IgD-negative memory B cell (primary cell): Measurements from ENCODE around the gene PHF12. TPM values are rescaled to one million over a fixed set of nuclear protein-coding genes. Genes with fewer than 3 reads are reported as not detected.
"Not testable (repeated sequence)": the region's sequence is repeated elsewhere in the genome, so short reads cannot be mapped to it uniquely, and the experiment has no call there.

Source experiments
- H3K27ac Mint-ChIP-seq, 3 donors: one replicate each; pipeline ENCODE4 v1.8.0; 2020 to 2022; ENCODE audit warnings: mild to moderate bottlenecking in 3 of 3, mixed read lengths in 3 of 3, moderate library complexity in 1 of 3
- H3K27me3 Mint-ChIP-seq: one replicate; pipeline ENCODE4 v1.8.0; 2021; ENCODE audit warnings: mixed read lengths
- H3K36me3 Mint-ChIP-seq: one replicate; pipeline ENCODE4 v1.8.0; 2020; ENCODE audit warnings: mild to moderate bottlenecking, mixed read lengths
- H3K4me1 Mint-ChIP-seq, 3 donors: one replicate each; pipeline ENCODE4 v1.8.0; 2020 to 2022; ENCODE audit warnings: mixed read lengths in 3 of 3, mild to moderate bottlenecking in 1 of 3
- H3K4me3 Mint-ChIP-seq, 4 donors: one replicate each; pipeline ENCODE4 v1.8.0; 2020 to 2022; ENCODE audit warnings: mild to moderate bottlenecking in 4 of 4, mixed read lengths in 4 of 4, moderate library complexity in 3 of 4
- H3K9me3 Mint-ChIP-seq, 3 donors: one replicate each; pipeline ENCODE4 v1.8.0; 2020 to 2021; ENCODE audit warnings: mixed read lengths in 3 of 3, mild to moderate bottlenecking in 1 of 3
- polyA plus RNA-seq: library from polyadenylated mRNA; unstranded; fragments of 300-500 nt; fragmentation: Illumina TruSeq; gene quantifications from one replicate; pipeline ENCODE4 v1.2.3, GENCODE V29; 2021

PHF12 gene
- polyA plus RNA-seq, 1 donor from 2014 or later, result 11.6 TPM

DNA sequence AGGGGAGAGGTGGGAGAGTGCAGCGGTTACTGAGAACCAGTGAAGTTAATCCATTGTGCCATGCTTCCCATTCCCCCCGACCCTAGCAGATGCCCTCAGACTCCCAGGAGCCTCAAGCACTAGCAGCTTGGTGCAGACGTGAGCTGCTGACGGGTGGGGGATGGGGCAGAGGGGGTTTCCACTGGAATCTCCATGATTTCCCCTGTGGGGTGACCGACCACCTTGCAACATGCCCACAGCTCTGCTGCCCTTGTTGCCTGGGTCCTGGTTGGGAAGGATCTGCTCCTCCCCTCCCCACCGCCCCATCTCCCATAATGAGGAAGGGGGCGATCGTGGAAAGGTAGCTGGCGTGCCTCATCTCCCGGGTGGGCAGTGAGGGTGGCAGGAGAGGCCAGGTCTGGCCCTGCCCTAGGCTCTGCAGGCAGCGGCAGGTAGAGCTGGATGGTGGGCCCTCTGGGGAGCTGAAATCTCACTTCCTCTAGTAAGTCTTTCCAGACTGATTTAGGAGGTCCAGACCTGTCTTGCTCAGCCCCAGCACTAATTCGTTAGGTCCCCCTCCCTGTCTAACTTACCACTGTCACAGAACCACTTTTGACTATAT lies 63.3 kb downstream of the PHF12 start:
- peak overlapping the region in 3 of 4 donors; percentile 18 to 73 (median 60) for H3K4me3 Mint-ChIP-seq
- no peaks in the 10 kb centered on the region for H3K9me3 Mint-ChIP-seq
- peaks cover 37 to 40% (median 39%) of the 10 kb centered on the region in 3 donors for H3K4me1 Mint-ChIP-seq
- H3K36me3 Mint-ChIP-seq, result peaks cover 4% of the 10 kb centered on the region
- no peaks in the 10 kb centered on the region for H3K27me3 Mint-ChIP-seq
- H3K27ac Mint-ChIP-seq, result peak overlapping the region; percentile 14 to 54 (median 29)

- Mint-ChIP-seq H3K27ac (peak overlapping the region in 1 of 3 donors; percentile 43), H3K4me3 (no peak overlapping the region), H3K36me3 (no peaks in the 10 kb centered on the region), H3K9me3 (no peaks in the 10 kb centered on the region), H3K27me3 (no peaks in the 10 kb centered on the region), H3K4me1 (peaks cover 25 to 27% (median 25%) of the 10 kb centered on the region in 3 donors)
Observed at GRCh38 chr17:28885951-28886350, 65.4 kb downstream of the PHF12 start.

GRCh38 chr17:28885363-28885762 lies 66.0 kb downstream of the PHF12 start:
- Mint-ChIP-seq H3K4me1 (peaks cover 21 to 27% (median 24%) of the 10 kb centered on the region in 3 donors), H3K27ac (peak overlapping the region in 2 of 3 donors; percentile 59 to 84), H3K9me3 (no peaks in the 10 kb centered on the region), H3K4me3 (no peak overlapping the region), H3K27me3 (no peaks in the 10 kb centered on the region), H3K36me3 (no peaks in the 10 kb centered on the region)

DNA sequence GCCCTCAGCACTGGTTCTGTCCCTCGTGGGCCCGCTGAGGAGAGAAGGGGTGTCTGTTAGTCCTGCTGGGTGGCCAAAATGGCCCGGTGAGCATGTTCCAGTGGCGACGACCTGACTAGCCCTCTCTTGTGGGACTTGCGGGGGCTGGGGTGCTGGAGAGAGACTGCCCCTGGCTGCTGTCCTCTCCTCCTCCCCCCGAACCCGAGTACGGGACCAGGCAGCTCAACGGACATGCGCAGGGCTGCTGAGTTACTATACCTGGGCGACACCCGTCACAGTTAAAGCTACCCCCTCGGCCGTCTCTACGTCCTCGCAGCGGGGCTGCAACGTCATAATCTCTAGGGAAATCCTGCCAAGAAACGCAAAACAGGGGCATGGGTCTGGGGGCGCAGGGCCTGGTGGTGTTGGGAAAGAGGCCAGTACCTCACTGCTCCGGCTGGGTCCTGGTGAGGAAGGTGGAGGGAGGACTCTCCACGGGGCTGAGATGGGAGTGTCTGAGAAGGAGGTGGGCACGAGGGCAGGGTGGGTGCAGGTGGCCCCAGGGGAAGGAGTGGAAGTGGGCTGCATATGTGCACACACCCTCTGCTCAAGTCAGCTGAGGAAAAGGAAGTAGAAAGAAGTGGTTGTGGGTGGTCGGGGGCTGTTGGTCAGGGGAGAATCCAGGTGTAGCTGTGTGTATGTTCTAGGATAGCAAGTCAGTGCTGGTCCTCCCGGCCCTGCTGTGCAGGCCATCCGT lies 67.2 kb downstream of the PHF12 start:
- H3K9me3 Mint-ChIP-seq, result no peaks in the 10 kb centered on the region
- H3K36me3 Mint-ChIP-seq, result no peaks in the 10 kb centered on the region
- peaks cover 18 to 25% (median 20%) of the 10 kb centered on the region in 3 donors for H3K4me1 Mint-ChIP-seq
- H3K4me3 Mint-ChIP-seq, result no peak overlapping the region
- H3K27me3 Mint-ChIP-seq, result no peaks in the 10 kb centered on the region
- no peak overlapping the region for H3K27ac Mint-ChIP-seq

DNA sequence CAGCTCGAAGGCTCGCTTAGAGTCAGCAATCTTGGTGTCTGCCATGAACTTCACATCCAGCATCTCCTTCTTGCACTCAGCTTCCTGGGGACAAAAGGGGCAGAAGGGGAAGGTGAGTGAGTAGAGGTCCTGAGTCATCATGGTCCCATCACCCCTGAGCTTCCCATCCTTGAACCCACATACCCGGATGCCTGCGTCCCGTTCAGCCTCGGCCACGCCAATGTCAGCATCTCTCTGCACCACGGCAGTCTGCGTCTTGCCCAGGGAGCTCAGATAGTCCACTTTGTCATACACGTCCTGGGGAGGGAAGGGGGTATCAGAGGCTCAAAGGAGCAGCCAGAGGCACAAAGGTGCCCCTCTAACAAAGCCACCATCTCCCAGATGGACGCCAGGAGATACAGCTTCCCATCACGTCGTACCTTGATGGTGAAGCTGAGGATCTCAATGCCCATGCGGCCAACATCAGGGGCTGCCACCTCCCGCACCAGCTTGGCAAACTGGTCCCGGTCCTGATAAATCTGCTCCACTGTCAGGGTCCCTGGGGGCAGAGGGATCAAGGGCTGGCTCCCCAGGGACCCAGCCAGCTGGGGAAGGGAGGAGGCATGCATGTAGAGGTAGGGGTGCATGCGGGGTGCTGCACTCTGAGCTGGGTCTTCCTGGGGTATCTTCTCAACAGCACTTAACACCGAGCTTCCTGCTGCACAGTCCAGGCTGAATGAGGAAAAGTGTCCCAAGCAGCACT lies 69.0 kb downstream of the PHF12 start:
- H3K27ac Mint-ChIP-seq, result no peak overlapping the region
- peaks cover 3 to 16% (median 7%) of the 10 kb centered on the region in 3 donors for H3K4me1 Mint-ChIP-seq
- H3K4me3 Mint-ChIP-seq, result no peak overlapping the region
- no peaks in the 10 kb centered on the region for H3K9me3 Mint-ChIP-seq
- no peaks in the 10 kb centered on the region for H3K27me3 Mint-ChIP-seq
- peaks cover 2% of the 10 kb centered on the region for H3K36me3 Mint-ChIP-seq

DNA sequence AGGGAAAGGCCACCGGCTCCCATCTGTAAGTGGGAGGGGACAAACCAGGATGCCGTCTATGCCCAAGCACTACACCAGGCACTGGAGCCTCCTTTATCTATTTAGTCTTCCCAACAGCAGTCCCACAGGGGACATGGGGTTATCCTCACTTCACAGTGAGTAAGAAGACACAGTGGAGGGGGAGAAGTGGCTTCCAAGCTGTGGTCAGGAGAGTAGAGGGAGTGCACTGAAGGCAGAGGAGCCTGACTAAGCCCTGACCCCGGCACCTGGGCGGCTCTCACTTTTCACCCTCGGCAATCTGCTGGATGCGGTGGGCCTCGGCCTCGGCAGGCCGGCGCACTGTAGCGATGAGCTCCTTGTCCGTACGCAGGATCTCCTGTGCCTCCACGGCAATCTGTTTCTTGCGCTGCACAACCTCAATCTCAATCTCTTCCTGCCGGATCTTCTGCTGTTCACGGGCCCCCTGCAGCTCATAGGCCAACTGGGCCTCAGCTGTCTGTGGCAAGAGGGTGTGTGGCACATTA lies 69.7 kb downstream of the PHF12 start:
- peak overlapping the region in 1 of 4 donors; percentile 39 for H3K4me3 Mint-ChIP-seq
- H3K27ac Mint-ChIP-seq, result no peak overlapping the region
- peaks cover 3 to 16% (median 7%) of the 10 kb centered on the region in 3 donors for H3K4me1 Mint-ChIP-seq
- H3K27me3 Mint-ChIP-seq, result no peaks in the 10 kb centered on the region
- peaks cover 2% of the 10 kb centered on the region for H3K36me3 Mint-ChIP-seq
- no peaks in the 10 kb centered on the region for H3K9me3 Mint-ChIP-seq

DNA sequence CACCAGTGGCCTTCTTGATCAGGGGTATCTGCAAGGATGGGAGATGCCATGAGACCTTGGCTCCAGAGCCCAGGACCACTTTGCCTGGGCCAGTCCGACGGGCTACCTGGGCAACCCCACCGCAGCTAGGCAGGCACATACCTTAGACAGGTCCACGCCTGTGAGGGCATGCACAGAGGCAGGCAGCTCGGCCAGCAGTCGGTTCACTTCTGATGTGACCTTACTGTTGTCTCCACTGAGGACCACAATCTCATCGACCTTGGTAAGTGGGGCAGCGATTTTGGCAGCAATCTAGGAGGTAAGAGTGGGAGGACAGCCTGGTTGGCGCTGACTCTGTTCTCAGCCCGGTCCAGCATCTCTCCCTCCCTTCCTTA lies 70.8 kb downstream of the PHF12 start:
- Mint-ChIP-seq H3K36me3 (peaks cover 2% of the 10 kb centered on the region), H3K27ac (no peak overlapping the region)

GRCh38 chr17:28879886-28880571 lies 71.3 kb downstream of the PHF12 start:
- Mint-ChIP-seq H3K4me3 (no peak overlapping the region), H3K27me3 (no peaks in the 10 kb centered on the region), H3K4me1 (peaks cover 3 to 12% (median 3%) of the 10 kb centered on the region in 3 donors), H3K36me3 (peaks cover 2% of the 10 kb centered on the region), H3K9me3 (no peaks in the 10 kb centered on the region), H3K27ac (no peak overlapping the region)

More for the DNA sequence above, 70.8 kb downstream of the PHF12 start:
- Mint-ChIP-seq H3K9me3 (no peaks in the 10 kb centered on the region), H3K27me3 (no peaks in the 10 kb centered on the region), H3K4me1 (peaks cover 3 to 16% (median 4%) of the 10 kb centered on the region in 3 donors), H3K4me3 (no peak overlapping the region)

DNA sequence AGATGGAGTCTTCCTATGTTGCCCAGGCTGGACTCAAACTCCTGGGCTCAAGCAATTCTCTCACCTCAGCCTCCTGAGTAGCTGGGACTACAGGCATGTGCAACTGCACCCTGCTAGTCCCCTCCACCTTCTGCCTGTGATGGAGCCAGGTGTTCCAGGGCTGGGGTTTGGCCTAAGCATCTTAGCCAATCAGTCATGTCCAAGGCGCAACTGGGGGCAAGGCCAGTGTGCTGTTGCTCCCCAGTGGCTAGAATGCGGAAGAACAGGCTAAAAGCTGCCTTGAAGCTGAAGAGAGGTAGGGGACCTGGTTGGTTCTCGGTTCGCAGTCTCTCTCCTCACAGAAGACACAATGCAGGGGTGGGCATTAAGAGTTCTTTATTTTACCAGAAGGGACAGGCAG lies 72.3 kb downstream of the PHF12 start:
- Mint-ChIP-seq H3K27ac (no peak overlapping the region), H3K9me3 (no peaks in the 10 kb centered on the region), H3K4me1 (peaks cover 0 to 5% (median 1%) of the 10 kb centered on the region in 3 donors), H3K36me3 (peaks cover 2% of the 10 kb centered on the region), H3K27me3 (no peaks in the 10 kb centered on the region), H3K4me3 (no peak overlapping the region)

DNA sequence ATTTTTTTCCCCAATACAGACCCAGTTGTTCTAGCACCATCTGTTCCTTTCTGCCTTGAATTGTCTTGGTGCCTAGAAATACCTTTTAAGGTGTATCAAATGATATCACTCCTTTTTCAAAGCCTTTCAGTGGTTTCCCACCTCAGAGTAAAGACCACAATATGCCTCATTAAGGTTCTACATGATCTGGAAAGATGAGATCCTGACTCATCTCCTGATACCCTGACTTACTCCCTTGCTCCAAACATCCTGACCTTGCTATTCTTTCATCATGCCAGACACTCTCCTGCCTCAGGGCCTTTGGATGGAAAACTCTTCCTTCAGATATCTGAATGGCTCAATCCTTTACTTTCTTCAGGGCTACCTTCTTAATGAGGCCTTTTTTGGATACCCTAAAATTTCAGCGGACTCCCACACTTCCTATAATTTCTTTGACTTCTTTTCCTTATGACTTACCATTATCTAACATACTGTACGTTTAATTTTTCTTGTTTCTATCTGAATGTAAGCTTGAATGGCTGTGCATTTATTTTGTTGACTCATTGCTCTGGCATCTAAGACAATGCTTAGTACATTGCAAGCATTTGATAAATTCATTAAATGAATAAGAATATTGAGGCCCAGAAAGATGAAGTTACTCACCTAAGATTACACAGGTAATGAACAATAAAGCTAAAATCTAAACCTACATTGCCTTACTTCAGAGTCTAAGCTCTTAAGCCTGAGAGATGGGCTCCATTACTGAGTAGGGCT lies 73.0 kb downstream of the PHF12 start:
- Mint-ChIP-seq H3K9me3 (no peaks in the 10 kb centered on the region), H3K4me3 (no peak overlapping the region), H3K27ac (peak overlapping the region in 2 of 3 donors; percentile 32 to 72), H3K36me3 (peaks cover 2% of the 10 kb centered on the region), H3K27me3 (no peaks in the 10 kb centered on the region), H3K4me1 (peaks cover 0 to 8% (median 5%) of the 10 kb centered on the region in 3 donors)

GRCh38 chr17:28877150-28877711 lies 74.1 kb downstream of the PHF12 start:
- not testable (repeated sequence) for H3K9me3 Mint-ChIP-seq, H3K4me3 Mint-ChIP-seq, H3K27ac Mint-ChIP-seq, H3K27me3 Mint-ChIP-seq, H3K36me3 Mint-ChIP-seq
- H3K4me1 Mint-ChIP-seq, result peaks cover 0 to 11% (median 8%) of the 10 kb centered on the region in 3 donors

DNA sequence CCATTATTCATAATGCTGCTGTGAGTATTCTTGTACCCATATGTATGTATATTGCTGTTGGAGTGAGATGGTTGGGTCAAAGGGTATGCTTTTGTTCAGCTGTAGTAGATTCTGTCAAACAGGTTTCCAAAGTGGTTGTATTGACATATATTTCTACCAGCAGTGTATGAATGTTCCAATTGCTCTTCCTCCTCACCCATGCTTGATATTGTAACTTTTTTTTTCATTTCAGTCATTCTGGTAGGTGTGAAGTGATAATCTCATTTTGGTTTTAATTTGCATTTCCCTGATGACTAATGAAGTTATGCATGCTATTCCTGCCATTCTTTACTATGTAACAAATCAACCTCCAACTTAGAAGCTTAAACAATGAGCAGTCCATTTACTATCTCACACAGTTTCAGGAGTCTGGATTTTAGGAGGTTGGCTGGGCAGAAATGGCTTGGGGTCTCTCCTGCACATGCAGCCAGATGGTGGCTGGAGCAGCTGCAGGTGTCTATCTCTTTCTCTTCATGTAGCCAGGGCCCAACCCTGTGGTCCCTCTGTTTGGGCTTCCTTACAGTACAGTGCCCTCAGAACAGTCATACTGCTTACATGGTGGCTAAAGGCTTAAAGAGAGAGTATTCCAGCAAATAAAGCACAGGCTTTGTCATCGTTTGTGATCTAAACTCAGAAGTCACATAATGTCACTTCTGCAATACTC lies 75.3 kb downstream of the PHF12 start:
- no peak overlapping the region for H3K4me3 Mint-ChIP-seq
- H3K4me1 Mint-ChIP-seq, result peaks cover 4 to 16% (median 11%) of the 10 kb centered on the region in 3 donors
- no peaks in the 10 kb centered on the region for H3K27me3 Mint-ChIP-seq
- no peaks in the 10 kb centered on the region for H3K9me3 Mint-ChIP-seq
- H3K36me3 Mint-ChIP-seq, result peaks cover 5% of the 10 kb centered on the region
- peak overlapping the region in 1 of 3 donors; percentile 14 for H3K27ac Mint-ChIP-seq

- Mint-ChIP-seq H3K4me1 (peaks cover 7 to 18% (median 13%) of the 10 kb centered on the region in 3 donors), H3K4me3 (no peak overlapping the region), H3K9me3 (no peaks in the 10 kb centered on the region), H3K27ac (no peak overlapping the region), H3K36me3 (peaks cover 7% of the 10 kb centered on the region), H3K27me3 (no peaks in the 10 kb centered on the region)
Observed at GRCh38 chr17:28874750-28875149, 76.6 kb downstream of the PHF12 start.
